HEK293T (cell line): ENCODE measurements around the gene CDON.

Experiments
- CTCF ChIA-PET: fragments of 350-600 bp; formaldehyde crosslinking; extraction: SDS; loops from one replicate; lab custom pipeline; 2021; ENCODE audit warnings: antibody characterized with exemption, inconsistent platforms; lab: Yijun Ruan, JAX
- POLR2A ChIA-PET: fragments of 350-600 bp; formaldehyde crosslinking; extraction: SDS; loops from one replicate; lab custom pipeline; 2020; ENCODE audit warnings: antibody characterized with exemption, inconsistent platforms; lab: Yijun Ruan, JAX
- DNase-seq: peaks from one replicate; pipeline ENCODE4 v3.0.0; 2012; ENCODE audit warnings: mixed read lengths; ENCODE audit errors: extremely low spot score
- ARNT ChIP-seq: fragments of 450-650 bp; IDR thresholded peaks from 2 replicates; pipeline ENCODE4 v1.6.1; 2017; ENCODE audit warnings: mild to moderate bottlenecking
- BHLHE40 ChIP-seq: fragments of 450-650 bp; IDR thresholded peaks from 2 replicates; pipeline ENCODE4 v1.6.1; 2016; ENCODE audit warnings: mild to moderate bottlenecking, moderate library complexity, borderline replicate concordance
- CTBP1 ChIP-seq: fragments of 450-650 bp; IDR thresholded peaks from 2 replicates; pipeline ENCODE4 v1.6.1; 2016; ENCODE audit warnings: borderline replicate concordance
- ELF4 ChIP-seq: fragments of 450-650 bp; IDR thresholded peaks from 2 replicates; pipeline ENCODE4 v1.6.1; 2017; ENCODE audit warnings: antibody characterized with exemption
- FOXA1 ChIP-seq: fragments of 450-650 bp; IDR thresholded peaks from 2 replicates; pipeline ENCODE4 v1.6.1; 2016; ENCODE audit warnings: mild to moderate bottlenecking
- FOXK2 ChIP-seq: fragments of 450-650 bp; IDR thresholded peaks from 2 replicates; pipeline ENCODE4 v1.6.1; 2016; ENCODE audit warnings: mild to moderate bottlenecking
- FOXM1 ChIP-seq: fragments of 450-650 bp; IDR thresholded peaks from 2 replicates; pipeline ENCODE4 v1.6.1; 2017; ENCODE audit warnings: mild to moderate bottlenecking, borderline replicate concordance
- HDGF ChIP-seq: fragments of 450-650 bp; IDR thresholded peaks from 2 replicates; pipeline ENCODE4 v1.6.1; 2017; ENCODE audit warnings: antibody characterized with exemption, borderline replicate concordance
- L3MBTL2 ChIP-seq: fragments of 450-650 bp; conservative IDR thresholded peaks from 2 replicates; pipeline ENCODE4 v1.6.1; 2016; ENCODE audit warnings: mild to moderate bottlenecking
- LEF1 ChIP-seq: fragments of 450-650 bp; IDR thresholded peaks from 2 replicates; pipeline ENCODE4 v1.6.1; 2017; ENCODE audit warnings: mild to moderate bottlenecking, borderline replicate concordance
- NFRKB ChIP-seq: fragments of 450-650 bp; IDR thresholded peaks from 2 replicates; pipeline ENCODE4 v1.6.1; 2016; ENCODE audit warnings: mild to moderate bottlenecking, moderate library complexity
- SP1 ChIP-seq: fragments of 450-650 bp; IDR thresholded peaks from 2 replicates; pipeline ENCODE4 v1.6.1; 2017
- SUZ12 ChIP-seq: fragments of 450-650 bp; IDR thresholded peaks from 2 replicates; pipeline ENCODE4 v1.6.1; 2016; ENCODE audit warnings: mild to moderate bottlenecking
- TARDBP ChIP-seq: fragments of 450-650 bp; IDR thresholded peaks from 2 replicates; pipeline ENCODE4 v1.6.1; 2016
- ZNF384 ChIP-seq: fragments of 450-650 bp; IDR thresholded peaks from 2 replicates; pipeline ENCODE4 v1.6.1; 2016
- TF ChIP-seq, protein P1 (sequence below): fragments of 450-650 bp; IDR thresholded peaks from 2 replicates; pipeline ENCODE4 v1.6.1; 2016

CDON gene

DNA sequence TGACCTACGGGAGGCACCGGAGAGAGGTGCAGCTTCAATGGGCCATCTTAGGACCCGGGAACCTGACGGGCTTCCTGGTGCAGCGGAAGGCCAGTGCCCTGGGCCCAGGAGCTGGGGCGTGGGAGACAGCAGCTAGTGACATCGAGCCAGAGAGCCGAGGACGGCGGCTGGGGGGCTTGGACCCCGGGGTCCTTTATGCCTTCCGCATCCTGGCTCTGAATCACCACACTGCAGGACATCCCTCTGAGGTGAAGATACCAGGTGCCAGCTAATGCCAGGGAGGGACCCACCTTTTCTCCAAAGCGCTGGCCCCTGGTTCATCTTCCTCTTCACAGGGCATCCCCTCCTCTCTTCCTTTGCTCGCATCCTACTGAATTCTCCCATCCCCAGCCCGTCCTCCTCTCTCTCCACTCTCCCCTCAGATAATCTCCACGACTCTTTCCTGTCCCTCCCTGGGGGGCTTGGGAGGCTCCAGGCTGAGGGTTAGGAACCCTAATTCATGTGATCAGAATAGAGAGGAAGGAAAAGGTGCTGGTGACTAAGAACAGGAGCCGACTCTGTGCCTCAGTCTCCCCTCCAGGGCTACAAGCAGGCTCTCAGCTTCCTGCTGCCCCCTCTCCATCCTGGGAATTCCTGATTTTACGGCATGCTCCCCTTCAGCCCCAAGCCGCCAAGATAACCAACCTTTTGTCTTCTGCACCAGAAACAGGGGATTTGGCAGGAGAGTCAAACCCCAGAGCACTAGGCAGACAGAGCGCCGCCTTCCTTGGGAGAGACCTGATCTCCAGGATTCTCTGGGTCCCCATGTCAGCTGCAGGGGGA, 108.3 kb downstream of the CDON start:
- TF ChIP-seq CTBP1 (no peak), L3MBTL2 (no peak), BHLHE40 (no peak), ARNT (no peak), ZNF384 (no peak), NFRKB (no peak), SP1 (no peak), SUZ12 (no peak), FOXA1 (no peak), LEF1 (no peak), ELF4 (no peak), FOXM1 (no peak), TARDBP (no peak), FOXK2 (no peak), HDGF (no peak)
- TF ChIP-seq, protein P1, sequence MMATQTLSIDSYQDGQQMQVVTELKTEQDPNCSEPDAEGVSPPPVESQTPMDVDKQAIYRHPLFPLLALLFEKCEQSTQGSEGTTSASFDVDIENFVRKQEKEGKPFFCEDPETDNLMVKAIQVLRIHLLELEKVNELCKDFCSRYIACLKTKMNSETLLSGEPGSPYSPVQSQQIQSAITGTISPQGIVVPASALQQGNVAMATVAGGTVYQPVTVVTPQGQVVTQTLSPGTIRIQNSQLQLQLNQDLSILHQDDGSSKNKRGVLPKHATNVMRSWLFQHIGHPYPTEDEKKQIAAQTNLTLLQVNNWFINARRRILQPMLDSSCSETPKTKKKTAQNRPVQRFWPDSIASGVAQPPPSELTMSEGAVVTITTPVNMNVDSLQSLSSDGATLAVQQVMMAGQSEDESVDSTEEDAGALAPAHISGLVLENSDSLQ, result no peak
- CTCF ChIA-PET, result no interaction called here
- POLR2A ChIA-PET, result no interaction called here
- DNase-seq, result no peak

DNA sequence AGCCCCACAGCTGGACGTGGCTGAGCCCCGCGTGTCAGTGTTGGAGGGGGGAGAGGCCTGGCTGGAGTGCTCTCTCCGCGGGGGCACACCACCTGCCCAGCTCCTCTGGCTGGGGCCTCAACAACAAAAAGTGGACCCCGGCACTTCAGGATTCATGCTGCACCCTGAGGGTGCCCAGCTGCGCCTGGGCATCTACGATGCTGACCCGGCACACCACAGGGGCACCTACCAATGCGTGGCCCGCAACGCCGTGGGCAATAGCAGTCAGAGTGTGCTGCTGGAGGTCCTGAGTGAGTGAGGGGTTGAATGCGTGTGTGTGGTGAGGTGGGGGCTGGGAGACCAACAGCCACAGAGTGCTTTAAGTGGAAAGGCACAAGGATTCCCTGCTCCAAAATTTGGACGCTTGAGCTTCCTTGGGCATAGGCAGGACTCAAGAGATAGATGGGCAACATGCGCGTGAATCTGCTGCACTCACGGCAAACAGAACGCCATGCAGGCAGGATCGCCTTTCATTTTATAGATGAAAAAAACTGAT, 109.2 kb downstream of the CDON start:
- CTCF ChIA-PET, result no interaction called here

DNA sequence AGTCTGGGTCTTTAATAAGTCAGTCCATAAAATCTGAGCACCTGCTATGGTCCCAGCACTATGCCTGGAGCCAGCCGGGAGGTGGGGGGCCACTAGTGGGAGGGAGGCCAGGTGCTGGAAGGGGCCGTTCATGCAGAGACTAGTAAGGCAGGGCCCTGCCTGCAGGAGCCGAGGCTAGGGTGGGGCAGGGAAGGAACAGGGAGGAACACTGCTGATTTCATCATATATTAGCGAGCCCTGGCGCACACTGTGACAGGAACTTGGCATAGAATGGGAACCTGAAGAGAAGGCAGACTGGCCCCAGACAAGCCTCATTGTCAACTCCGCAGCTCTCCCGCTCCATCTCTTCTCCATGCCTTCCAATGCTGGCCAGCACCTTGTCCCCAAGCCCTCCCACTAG, 109.7 kb downstream of the CDON start:
- ChIA-PET CTCF (no interaction called here), POLR2A (no interaction called here)
- no peak for DNase-seq
- no peak for TF ChIP-seq TARDBP
- no peak for TF ChIP-seq BHLHE40
- no peak for TF ChIP-seq ELF4
- no peak for TF ChIP-seq LEF1
- TF ChIP-seq, protein P1, result no peak
- TF ChIP-seq SP1, result no peak
- no peak for TF ChIP-seq CTBP1
- TF ChIP-seq L3MBTL2, result no peak
- TF ChIP-seq FOXM1, result no peak
- no peak for TF ChIP-seq HDGF
- TF ChIP-seq FOXK2, result no peak
- TF ChIP-seq SUZ12, result no peak
- no peak for TF ChIP-seq FOXA1
- TF ChIP-seq ZNF384, result no peak
- TF ChIP-seq ARNT, result no peak
- no peak for TF ChIP-seq NFRKB

More for the DNA sequence above, 109.2 kb downstream of the CDON start:
- POLR2A ChIA-PET, result no interaction called here
- DNase-seq, result no peak
- no peak for TF ChIP-seq SUZ12
- no peak for TF ChIP-seq NFRKB
- TF ChIP-seq FOXK2, result no peak
- no peak for TF ChIP-seq SP1
- no peak for TF ChIP-seq FOXA1
- TF ChIP-seq BHLHE40, result no peak
- TF ChIP-seq ZNF384, result no peak
- no peak for TF ChIP-seq HDGF
- TF ChIP-seq TARDBP, result no peak
- TF ChIP-seq L3MBTL2, result no peak
- TF ChIP-seq LEF1, result no peak
- no peak for TF ChIP-seq CTBP1
- TF ChIP-seq FOXM1, result no peak

GRCh38 chr11:125952559-125952958, 110.1 kb downstream of the CDON start:
- DNase-seq, result no peak
- TF ChIP-seq SP1, result no peak
- no peak for TF ChIP-seq FOXK2
- TF ChIP-seq CTBP1, result no peak
- no peak for TF ChIP-seq ZNF384
- no peak for TF ChIP-seq LEF1
- no peak for TF ChIP-seq HDGF
- no peak for TF ChIP-seq SUZ12
- TF ChIP-seq, protein P1, result no peak
- no peak for TF ChIP-seq NFRKB
- no peak for TF ChIP-seq TARDBP
- no peak for TF ChIP-seq L3MBTL2
- no peak for TF ChIP-seq FOXA1
- no peak for TF ChIP-seq BHLHE40
- no peak for TF ChIP-seq ELF4
- TF ChIP-seq FOXM1, result no peak
- no peak for TF ChIP-seq ARNT
- ChIA-PET POLR2A (no interaction called here), CTCF (no interaction called here)

DNA sequence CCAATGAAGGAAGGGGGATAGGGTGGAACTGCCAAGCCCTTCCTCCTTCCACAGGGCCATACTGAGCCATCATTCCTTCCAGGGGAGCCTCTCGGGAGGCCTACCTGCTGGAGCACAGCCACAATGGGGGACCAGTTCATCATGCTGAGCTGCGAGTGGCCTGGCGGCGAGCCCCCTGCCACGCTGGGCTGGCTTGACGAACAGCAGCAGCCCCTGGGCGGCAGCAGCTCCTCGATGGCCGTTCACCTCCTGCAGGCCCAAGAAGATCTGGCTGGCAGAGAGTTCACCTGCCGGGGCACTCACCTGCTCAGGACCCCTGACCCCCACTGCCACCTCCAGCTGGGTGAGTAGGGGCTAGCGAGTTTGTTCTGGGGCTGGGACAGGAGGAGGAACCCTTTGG, 110.9 kb downstream of the CDON start:
- no peak for TF ChIP-seq SP1
- TF ChIP-seq CTBP1, result no peak
- TF ChIP-seq ARNT, result no peak
- no peak for TF ChIP-seq ZNF384
- no peak for TF ChIP-seq HDGF
- POLR2A ChIA-PET, result no interaction called here
- CTCF ChIA-PET, result interaction anchor here (0.6 kb wide), 1 partner anchor 171 kb away, joined by 3 read pairs; no protein-coding TSS in a partner anchor
- DNase-seq, result no peak
